Stimulated activated CD4-positive, alpha-beta T cell treated with anti-CD3 and anti-CD28 coated beads, Interleukin-12 subunit alpha, Interleukin-12 subunit beta, amount 100 ng/mL, for 48 hours (primary cell): ENCODE measurements around the gene DMPK.

Source experiments
- DNase-seq, 3 donors: peaks; one replicate each; pipeline ENCODE4 v3.0.0-alpha.2; 2020; ENCODE audit warnings: low read depth in 2 of 3, low spot score in 1 of 3

Gene DMPK

DNA sequence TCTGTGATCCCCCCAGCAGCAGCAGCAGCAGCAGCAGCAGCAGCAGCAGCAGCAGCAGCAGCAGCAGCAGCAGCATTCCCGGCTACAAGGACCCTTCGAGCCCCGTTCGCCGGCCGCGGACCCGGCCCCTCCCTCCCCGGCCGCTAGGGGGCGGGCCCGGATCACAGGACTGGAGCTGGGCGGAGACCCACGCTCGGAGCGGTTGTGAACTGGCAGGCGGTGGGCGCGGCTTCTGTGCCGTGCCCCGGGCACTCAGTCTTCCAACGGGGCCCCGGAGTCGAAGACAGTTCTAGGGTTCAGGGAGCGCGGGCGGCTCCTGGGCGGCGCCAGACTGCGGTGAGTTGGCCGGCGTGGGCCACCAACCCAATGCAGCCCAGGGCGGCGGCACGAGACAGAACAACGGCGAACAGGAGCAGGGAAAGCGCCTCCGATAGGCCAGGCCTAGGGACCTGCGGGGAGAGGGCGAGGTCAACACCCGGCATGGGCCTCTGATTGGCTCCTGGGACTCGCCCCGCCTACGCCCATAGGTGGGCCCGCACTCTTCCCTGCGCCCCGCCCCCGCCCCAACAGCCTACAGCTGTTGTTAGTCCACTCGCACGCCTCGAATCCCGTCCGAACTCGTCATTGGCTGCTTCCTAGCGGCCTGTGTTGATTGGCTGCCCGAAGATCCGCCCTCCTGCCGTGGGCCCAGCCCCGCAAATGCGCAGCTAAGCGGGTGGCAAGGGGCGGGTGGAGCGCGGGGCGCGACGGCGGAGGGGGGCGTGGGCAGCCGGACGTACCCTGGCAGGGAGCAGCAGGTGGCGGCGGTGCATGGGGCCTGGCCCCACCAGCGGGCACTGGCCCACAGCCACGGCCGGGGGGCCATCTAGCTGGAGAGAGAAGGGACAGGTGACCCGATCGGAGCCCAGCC lies 11.8 kb downstream of the DMPK start:
- DNase-seq = peak; percentile 83 to 86 (median 84)

DNA sequence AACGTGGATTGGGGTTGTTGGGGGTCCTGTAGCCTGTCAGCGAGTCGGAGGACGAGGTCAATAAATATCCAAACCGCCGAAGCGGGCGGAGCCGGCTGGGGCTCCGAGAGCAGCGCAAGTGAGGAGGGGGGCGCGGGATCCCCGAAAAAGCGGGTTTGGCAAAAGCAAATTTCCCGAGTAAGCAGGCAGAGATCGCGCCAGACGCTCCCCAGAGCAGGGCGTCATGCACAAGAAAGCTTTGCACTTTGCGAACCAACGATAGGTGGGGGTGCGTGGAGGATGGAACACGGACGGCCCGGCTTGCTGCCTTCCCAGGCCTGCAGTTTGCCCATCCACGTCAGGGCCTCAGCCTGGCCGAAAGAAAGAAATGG lies 12.5 kb downstream of the DMPK start:
- DNase-seq = peak in 1 of 3 donors; percentile 27

DNA sequence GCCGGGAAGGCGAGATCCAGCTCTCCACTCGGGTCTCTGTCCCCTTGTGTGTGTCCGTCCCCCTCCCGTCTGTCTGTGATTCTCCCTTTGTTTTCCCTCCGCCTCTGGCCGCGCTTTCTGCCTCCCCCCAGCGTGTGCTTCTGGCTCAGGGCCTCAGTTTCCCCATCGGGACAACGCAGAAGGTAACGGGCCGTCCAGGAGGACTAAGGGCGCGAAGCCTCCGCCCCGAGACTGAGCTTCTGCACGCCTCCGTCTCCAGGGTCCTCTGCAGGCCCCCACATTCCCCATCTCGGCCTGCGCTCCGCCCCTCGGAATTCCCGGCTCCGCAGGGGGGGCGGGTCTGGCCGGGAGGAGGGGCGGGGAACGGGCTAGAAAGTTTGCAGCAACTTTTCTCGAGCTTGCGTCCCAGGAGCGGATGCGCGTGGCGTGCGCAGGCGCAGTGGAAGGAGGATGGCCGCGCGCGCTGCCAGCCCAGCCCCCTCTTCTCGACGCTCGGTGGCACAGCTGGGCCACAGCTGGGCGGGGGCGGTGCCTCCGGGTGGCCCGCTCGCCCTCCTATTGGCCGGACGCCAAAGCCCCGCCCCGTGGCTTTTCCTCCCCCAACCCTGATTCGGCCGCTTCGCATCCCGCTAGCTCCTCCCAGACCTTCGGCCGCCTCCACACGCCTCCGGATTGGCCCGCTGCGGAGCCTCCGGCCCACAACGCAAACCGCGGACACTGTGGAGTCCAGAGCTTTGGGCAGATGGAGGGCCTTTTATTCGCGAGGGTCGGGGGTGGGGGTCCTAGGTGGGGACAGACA lies 13.1 kb downstream of the DMPK start, which contains the start of gene SIX5:
TSS of gene SIX5 (minus strand) at position 269 of the 799 bp plus-strand sequence. CDS start 408 bp downstream, outside the sequence.
- peak; percentile 94 to 96 (median 95) for DNase-seq

DNA sequence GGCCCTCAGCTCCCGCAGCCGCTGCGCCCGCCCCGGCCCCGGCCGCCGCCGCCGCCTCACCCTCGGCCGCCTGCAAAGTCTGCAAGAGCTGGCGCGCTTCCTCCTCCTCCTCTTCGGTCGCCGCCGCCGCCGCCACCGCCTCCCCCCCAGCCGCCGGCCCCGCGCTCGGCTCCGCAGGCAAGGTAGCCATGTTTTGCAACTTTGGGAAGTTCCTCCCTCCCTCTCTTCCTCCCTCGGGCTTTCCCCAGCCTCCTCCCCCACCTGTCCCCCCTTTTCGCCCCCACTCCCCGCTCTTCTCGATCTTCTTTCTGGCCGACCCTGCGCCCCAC lies 13.7 kb downstream of the DMPK start:
- DNase-seq = no peak

DNA sequence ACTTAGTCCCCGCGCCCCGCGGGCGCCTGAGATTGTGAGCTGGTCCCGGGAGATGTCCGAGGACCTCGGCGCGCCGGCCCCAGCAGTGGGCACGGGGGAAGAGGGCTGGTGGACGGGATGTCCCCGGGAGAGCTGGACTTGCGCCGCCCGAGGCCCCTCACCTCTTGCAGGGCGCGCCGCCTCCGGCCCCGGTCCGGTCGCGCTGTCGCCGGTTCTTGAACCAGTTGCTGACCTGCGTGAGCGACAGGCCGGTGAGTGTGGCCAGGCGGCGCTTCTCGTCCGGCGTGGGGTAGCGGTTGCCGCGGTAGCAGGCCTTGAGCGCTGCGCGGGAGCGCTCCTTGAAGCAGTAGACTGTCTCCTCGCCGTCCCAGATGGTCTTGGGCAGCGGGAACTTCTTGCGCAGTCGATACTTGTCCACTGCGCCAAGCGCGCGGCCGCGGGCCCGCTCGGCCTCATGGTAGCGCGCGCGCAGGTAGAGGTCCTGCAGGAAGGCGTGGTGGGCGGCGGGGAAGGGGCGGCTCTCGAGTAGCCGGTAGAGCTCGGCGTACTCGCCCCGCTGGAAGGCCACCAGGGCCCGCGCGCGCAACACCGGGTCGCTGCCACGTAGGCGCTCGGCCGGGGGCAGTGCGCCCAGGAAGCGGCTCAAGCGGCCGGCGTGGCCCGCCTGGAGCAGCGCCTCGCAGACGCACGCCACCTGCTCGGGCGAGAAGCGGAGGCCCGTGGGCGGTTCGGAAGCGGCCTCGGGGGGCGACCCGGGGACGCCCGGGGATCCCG lies 14.2 kb downstream of the DMPK start:
- no peak for DNase-seq

DNA sequence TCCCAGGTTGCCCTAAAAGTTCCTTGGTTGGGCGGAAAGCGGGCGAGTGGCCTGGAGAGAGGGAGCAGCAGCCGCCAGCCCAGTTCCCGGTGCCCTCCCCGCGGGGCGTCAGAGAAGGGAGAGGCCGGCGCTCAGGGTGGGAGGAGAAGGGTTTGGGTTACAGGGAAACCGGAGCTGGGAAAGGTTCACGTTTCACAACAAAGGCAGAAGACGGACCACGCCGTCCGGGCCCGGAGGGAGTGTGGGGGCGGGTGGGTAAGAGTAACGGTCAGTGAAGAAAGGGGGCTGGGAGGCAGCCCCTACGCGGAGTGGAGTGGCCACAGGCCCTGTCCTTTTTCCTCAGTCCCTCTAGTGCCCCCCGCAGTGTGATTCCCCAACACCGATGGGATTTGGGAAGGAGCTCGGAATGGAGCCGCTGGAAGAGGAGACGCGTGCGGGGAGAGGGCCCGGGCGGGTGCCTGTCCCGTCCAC lies 14.8 kb downstream of the DMPK start:
- DNase-seq = no peak

DNA sequence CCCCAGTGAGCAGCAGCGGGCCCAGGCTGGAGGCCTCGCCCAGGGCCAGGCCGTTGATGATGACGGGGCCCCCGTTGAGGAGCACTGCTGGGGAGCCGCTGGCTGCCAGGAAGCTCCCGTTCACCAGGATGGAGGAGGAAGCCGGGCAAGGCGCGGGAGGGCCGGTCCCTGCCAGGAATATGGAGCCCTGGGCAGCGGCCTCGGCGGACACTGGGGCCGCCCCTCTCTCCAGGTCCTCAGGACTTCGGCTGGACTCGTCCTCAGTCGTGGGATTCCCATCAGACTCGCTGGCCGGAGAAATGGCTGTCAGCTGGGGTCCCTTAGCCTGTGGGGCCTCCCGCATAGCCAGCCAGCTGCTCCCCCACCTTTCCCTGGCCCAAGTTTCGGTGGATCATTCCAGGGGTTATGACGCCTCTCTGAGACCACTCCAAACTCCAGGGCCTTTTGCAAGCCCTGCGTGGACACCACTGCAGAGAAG lies 15.4 kb downstream of the DMPK start:
- DNase-seq = no peak

DNA sequence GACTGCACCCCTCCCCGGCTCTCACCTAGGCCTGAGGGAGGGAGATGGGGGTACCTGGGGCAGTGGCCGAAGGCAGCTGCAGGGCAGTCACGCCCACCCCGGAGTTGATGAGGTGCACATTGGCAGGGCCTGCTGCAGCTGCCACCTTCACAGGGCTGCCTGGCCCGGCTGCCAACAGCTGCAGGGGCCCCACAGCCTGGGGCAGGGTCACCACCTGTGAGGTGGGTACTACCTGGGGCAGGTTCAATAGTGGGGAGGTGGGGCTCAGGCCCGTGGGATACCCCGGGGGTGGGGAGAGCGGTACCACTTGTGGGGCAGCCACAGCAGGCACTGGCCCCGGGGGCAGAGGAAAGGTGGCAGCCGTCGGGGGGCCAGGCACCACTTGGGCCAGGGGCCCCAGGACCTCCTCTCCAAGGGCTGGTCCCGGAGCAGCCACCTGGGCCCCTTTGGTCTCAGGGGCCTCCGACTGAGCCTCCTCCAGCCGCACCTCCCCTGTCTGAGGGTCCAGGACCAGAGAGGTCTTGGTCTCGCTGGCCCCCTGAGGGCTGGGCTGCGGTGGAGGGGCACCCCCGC lies 15.9 kb downstream of the DMPK start:
- DNase-seq = no peak

DNA sequence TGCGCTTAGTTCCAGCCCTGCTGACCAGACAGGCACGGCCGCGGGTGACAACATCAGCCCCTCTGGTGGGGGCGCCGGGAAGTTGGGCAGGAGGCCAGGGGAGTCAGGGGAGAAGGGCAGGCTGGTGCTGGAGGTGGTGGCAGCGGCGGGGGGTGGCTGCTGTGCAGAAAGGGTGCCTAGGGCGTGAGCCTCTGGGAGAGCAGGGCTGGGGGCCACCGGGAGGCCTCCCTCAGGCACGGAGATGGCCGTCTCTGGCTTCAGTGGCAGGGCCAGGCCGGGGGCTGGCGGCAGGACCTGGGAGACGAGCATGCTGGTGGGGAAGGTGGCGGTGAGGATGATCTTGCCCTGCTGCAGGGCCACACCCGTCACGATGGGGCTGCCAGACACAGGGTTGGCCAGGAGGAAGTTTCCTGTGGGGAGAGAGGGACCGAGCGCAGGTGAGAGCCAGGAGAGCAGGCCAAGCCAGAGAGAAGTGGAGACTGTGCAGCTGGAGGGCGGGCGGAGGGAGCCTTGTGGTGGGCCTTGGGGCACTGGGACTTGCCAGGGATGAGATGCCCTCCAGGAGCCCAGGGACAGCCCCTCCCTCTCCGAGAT lies 16.5 kb downstream of the DMPK start:
- DNase-seq = no peak

DNA sequence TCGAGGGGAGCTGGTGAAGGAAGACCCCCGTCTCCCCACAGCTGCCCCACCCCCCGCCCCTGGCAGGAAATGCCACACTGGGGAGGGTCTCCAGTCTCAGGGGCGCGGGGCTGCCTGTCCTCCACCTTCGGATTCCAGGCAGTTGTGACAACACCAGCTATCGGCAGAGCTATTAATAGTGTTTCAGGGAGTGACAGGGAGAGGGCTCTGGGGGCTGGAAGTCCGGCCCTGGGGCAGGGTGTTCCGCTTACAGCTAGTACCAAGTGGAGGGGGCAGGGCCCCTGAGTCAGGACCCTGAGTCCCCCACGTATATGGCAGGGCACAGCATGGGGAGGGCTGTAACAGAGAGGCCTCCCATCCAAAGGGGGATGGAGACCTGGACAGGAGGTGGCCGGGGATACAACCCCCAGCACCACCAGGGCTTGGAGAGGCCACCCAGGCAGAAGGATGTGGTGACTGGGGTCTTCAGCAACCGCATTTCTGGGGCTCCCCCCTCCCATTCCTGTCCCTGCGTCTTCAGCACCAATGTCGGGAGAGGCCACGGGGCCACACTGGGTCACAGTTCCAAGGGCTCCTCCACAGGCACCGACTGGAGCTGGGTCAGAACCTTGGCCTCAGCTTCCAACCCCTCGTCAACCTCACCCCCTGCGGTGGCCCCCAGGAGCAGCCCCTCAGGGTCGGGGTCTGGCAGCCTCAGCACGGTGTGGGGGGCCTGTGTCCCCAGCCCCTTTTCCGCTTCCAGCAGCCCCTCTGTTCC lies 17.2 kb downstream of the DMPK start:
- DNase-seq = no peak

DNA sequence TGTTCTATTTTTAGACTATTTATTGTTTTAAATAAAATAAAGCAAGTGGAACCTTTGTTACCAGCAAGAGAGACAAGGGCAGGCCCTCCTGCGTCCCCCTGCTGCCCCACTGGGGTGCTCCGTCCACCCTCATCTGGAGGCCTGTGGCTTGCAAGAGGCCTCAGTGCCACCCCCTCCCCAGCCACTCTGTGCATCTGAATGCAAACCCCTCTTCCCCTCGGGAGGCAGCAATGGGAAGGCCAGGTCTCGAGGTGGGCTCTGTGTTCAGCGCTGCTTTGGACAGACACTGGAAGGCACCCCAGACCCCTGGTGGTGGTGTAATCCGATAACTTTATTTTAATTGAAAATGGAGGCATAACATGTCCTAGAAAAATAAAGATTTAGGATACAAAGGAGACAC lies 17.8 kb downstream of the DMPK start:
- no peak for DNase-seq

DNA sequence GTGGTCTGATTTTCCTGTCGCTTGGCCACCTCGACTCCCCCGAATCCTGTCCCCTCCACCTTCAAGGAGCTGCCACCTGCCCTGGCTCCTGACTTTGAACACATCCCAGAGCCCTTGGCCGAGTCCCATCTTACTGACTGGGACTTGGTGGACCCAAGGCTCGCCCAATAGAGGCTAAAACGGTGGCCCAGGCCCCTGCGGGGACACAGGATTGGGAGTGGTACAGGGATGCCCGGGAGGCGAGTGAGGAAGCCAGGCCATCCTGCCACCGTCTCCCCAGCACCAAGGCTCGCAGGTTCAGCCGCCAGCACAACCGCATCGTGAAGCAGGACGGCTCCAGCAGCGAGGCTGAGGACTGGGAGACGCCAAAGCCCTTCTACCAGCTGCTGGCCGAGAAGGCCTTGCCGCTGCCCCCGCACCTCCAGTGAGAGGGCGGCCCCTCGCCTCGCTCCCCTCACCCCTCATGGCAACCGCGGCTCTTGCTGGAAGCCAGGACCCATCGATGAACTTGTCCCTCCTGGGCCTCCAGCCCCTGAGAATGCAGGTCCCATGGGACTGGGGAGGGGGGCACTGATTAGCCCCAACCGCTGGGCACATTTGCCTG lies 18.5 kb downstream of the DMPK start:
- DNase-seq = no peak

DNA sequence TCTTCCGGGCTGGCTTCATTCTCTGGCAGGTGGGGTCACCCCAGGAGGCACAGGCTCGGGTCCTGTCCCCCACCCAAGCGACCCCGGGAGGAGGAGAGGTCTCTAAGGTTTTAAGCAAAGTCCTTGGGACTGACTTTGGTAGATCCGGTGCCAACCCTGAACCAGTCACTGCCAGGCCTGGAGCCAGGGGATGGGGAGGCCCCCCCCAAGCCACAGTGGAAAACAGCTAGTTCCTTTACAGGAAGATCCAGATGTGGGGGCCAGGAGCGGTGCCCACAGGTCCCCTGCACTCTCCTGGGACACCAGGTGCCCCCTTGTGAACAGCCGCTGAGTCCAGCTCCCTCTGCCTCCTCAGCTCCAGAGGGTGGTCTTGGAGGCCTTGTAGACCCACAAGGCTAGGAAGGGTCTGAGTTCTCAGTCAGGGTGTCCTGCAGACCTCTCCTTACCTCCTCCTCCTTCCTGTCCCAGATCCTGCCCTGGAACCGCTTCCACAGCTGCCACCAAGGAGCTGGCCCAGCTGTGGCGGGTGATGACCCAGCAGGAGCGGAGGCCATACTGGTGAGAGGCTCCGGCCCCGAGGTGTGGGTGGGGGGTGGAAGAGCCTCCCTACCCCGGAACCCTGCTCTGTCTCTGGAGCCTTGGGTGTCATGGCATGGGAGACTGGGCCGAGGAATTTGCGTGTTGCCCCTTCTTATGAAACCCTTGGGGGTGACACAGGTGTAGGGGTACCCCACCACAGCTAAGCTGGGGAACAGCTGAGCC lies 19.2 kb downstream of the DMPK start:
- no peak for DNase-seq

DNA sequence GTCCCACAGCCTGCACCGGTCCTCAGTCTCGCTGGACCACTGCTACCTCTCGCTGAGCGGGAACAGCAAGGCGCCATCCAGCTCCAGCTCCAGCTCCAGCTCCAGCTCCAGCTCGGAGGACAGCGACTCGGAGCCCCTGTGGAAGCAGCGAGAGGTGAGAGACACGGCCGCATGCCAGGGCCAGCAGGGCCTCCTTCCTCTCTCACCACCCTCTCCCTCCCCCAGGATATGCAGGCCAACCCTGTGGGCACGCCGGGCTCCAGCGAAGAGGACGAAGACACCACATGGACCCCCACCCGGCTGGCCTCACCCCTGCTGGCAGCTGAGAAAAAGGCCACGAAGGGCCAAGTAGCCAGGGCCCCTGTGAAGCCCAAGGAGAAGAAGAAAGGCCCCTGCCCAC lies 20.6 kb downstream of the DMPK start:
- no peak for DNase-seq

DNA sequence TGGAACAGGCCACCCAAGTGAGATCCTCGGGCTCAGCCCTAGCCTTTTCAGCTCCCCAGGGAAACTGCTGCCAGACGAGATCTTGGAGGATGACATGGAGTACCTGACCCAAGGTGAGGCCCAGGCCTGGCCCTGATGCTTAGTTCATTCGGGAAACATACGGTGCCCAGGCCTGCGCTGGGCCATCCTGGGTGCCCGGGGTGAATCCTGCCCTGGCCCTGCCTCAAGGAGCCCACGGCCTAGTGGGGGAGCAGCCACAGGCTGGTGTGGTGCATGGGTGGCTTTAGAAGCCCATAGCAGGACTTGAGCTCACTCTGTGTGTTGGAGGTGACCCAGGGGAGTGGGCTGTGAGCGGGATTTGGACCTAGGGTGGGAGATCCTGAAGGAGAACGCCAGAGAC lies 23.4 kb downstream of the DMPK start:
- no peak for DNase-seq

DNA sequence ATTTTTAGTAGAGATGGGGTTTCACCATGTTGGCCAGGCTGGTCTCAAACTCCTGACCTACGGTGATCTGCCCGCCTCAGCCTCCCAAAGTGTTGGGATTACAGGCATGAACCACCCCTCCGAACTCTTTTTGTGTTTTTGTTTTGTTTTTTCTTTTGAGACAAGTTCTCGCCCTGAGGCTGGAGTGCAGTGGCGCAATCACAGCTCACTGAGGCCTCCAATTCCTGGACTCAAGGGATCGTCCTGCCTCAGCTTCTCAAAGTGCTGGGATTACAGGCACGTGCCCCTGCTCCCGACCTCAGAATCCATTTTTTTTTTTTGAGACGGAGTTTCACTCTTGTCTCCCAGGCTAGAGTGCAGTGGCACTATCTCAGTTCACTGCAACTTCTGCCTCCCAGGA lies 24.6 kb downstream of the DMPK start:
- DNase-seq = no peak

DNA sequence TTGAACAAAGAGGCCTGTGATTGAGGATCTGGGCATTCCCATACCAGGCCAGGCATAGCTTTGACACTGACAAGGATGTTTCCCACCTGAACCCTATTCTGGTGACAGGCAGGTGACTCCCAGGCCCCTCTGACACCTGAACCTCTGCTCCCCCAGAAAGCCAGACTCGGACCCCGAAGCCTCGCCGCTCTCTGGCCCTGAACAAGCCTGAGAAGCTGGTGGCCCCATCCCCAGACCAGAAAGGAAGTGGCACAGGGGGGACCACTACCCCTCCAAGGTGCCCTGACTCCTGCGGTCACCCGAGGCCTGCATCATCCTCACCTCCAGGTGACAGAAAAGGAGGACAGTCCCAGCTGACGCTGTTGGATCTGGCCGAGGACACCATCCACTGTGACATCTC lies 28.0 kb downstream of the DMPK start:
- no peak for DNase-seq

DNA sequence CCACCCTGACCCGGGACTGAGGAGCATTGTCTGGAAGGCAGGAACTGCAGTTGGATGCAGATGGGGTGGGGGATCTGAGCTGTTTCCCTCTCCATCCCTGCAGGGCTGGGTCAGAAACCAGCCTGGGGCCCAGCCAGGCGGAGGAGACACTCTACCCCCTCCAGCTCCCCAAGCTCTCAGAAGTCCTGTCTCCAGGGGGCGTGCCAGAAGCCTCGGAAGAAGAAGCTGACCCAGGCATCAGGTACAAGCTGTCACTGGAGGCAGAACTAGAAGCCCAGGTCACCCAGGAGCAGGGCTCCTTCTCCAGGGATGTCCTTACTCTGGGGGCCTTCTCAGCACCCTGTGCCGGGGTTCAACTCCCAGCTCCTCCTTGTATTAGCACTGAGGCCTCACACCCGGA lies 28.7 kb downstream of the DMPK start:
- DNase-seq = no peak

DNA sequence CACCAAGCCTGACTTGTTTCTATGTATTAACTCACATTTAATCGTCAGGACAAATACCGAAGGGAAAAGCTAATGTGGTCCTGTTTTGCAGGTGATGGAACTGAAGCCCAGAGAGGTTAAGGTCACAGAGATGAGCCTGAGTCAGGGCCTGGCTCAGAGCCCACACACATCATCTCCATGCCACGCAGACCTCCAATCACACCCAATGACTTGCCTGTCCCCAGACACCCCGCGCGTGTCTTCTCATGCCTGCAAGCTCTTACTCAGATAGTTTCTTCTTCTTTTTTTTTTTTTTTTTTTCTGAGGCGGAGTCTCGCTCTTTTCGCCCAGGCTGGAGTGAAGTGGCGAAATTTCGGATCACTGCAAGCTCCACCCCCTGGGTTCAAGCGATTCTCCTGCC lies 29.7 kb downstream of the DMPK start:
- DNase-seq = no peak
